SK-N-SH (cell line): ENCODE data around the gene P2RY12.
A peak's percentile ranks its signal among the peaks of the same experiment; 100 is the strongest.

ENCODE experiments used
- MXI1 ChIP-seq: IDR thresholded peaks from 2 replicates; pipeline ENCODE4 v1.6.1; 2012; ENCODE audit warnings: mild to moderate bottlenecking, low read depth, low read length, improper control_type of control experiment
- NFIC ChIP-seq: IDR thresholded peaks from 2 replicates; pipeline ENCODE4 v1.4.0; 2012; ENCODE audit warnings: borderline replicate concordance
- SMC3 ChIP-seq: IDR thresholded peaks from 2 replicates; pipeline ENCODE4 v1.6.1; 2012; ENCODE audit warnings: low read depth, low read length, improper control_type of control experiment
- YY1 ChIP-seq: IDR thresholded peaks from 2 replicates; pipeline ENCODE4 v1.4.0; 2012; ENCODE audit warnings: low read depth, mild to moderate bottlenecking
- TF ChIP-seq, protein P1 (sequence below): fragments of 200-600 bp; sonication (generic); IDR thresholded peaks from 2 replicates; pipeline ENCODE4 v1.6.1; 2017; ENCODE audit warnings: antibody characterized with exemption, mild to moderate bottlenecking, moderate library complexity
- TF ChIP-seq, protein P2 (sequence below): IDR thresholded peaks from 2 replicates; pipeline ENCODE4 v1.6.1; 2012; ENCODE audit warnings: mild to moderate bottlenecking, low read depth, low read length, moderate library complexity

DNA sequence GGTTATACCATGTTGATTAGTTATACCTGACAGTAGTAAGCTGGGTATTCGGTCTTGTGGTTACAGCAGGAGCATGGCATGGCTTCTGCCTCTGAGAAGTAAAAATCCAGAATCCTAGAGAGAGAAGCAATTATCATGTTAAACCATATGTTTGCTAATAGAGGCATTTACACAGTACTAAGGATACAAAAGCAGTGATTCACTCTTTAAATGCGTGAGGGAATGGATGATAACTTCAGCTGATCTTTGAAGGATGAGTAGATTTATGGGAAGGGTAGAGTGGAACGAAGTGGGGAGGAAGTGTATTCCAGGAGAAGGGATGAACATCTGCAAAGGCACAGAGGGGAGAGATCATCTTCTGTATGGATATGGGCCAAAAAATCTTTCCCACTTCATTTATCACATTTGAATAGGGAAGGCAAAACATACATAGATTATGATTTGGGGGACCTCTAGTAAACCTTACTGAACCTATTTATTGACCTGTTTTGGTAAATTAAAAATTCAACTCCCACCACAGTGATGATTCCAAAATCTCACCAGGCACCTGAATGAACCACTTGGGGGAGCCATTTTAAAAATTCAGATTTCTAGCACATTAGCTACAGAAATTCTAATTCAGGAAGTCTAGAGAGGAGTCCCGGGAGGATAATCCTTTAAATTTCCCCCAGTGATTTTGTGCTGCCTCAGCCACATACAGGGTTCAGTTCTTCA, 41.2 kb upstream of the P2RY12 start:
- TF ChIP-seq YY1 = no peak
- TF ChIP-seq, protein P1, sequence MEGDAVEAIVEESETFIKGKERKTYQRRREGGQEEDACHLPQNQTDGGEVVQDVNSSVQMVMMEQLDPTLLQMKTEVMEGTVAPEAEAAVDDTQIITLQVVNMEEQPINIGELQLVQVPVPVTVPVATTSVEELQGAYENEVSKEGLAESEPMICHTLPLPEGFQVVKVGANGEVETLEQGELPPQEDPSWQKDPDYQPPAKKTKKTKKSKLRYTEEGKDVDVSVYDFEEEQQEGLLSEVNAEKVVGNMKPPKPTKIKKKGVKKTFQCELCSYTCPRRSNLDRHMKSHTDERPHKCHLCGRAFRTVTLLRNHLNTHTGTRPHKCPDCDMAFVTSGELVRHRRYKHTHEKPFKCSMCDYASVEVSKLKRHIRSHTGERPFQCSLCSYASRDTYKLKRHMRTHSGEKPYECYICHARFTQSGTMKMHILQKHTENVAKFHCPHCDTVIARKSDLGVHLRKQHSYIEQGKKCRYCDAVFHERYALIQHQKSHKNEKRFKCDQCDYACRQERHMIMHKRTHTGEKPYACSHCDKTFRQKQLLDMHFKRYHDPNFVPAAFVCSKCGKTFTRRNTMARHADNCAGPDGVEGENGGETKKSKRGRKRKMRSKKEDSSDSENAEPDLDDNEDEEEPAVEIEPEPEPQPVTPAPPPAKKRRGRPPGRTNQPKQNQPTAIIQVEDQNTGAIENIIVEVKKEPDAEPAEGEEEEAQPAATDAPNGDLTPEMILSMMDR = peak; percentile 58
- TF ChIP-seq SMC3 = no peak
- TF ChIP-seq, protein P2, sequence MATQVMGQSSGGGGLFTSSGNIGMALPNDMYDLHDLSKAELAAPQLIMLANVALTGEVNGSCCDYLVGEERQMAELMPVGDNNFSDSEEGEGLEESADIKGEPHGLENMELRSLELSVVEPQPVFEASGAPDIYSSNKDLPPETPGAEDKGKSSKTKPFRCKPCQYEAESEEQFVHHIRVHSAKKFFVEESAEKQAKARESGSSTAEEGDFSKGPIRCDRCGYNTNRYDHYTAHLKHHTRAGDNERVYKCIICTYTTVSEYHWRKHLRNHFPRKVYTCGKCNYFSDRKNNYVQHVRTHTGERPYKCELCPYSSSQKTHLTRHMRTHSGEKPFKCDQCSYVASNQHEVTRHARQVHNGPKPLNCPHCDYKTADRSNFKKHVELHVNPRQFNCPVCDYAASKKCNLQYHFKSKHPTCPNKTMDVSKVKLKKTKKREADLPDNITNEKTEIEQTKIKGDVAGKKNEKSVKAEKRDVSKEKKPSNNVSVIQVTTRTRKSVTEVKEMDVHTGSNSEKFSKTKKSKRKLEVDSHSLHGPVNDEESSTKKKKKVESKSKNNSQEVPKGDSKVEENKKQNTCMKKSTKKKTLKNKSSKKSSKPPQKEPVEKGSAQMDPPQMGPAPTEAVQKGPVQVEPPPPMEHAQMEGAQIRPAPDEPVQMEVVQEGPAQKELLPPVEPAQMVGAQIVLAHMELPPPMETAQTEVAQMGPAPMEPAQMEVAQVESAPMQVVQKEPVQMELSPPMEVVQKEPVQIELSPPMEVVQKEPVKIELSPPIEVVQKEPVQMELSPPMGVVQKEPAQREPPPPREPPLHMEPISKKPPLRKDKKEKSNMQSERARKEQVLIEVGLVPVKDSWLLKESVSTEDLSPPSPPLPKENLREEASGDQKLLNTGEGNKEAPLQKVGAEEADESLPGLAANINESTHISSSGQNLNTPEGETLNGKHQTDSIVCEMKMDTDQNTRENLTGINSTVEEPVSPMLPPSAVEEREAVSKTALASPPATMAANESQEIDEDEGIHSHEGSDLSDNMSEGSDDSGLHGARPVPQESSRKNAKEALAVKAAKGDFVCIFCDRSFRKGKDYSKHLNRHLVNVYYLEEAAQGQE = no peak
- no peak for TF ChIP-seq NFIC
- no peak for TF ChIP-seq MXI1
